GM12891 (cell line): ENCODE results near the gene SEBOX.

Experiments used
- PAX5 ChIP-seq: IDR thresholded peaks from 2 replicates; pipeline ENCODE4 v1.6.1; 2011; ENCODE audit warnings: low read length, moderate library complexity, mild to moderate bottlenecking; ENCODE audit not compliant: insufficient read depth, severe bottlenecking
- POLR2A ChIP-seq: IDR thresholded peaks from 2 replicates; pipeline ENCODE4 v1.6.1; 2011; ENCODE audit warnings: low read depth, low read length, control low read depth
- POLR2AphosphoS5 ChIP-seq: IDR thresholded peaks from 2 replicates; pipeline ENCODE4 v1.6.1; 2011; ENCODE audit warnings: low read depth, low read length, control low read depth
- POU2F2 ChIP-seq: IDR thresholded peaks from 2 replicates; pipeline ENCODE4 v1.6.1; 2011; ENCODE audit warnings: low read depth, mild to moderate bottlenecking, control low read depth, low read length, moderate library complexity
- SPI1 ChIP-seq: IDR thresholded peaks from 2 replicates; pipeline ENCODE4 v1.6.1; 2011; ENCODE audit warnings: low read depth, low read length, control low read depth
- TAF1 ChIP-seq: IDR thresholded peaks from 2 replicates; pipeline ENCODE4 v1.6.1; 2011; ENCODE audit warnings: low read depth, low read length, control low read depth

GRCh38 chr17:28347261-28347891 lies 17.6 kb downstream of the SEBOX start:
- no peak for TF ChIP-seq POLR2A
- no peak for TF ChIP-seq TAF1
- TF ChIP-seq SPI1, result no peak
- TF ChIP-seq POLR2AphosphoS5, result 0 out of 2 replicates have a peak, but pooled peaks have one; percentile 35
- no peak for TF ChIP-seq POU2F2
- TF ChIP-seq PAX5, result no peak
